Loucy (cell line): ENCODE measurements around the gene BRD8.

Experiments
- H2AFZ ChIP-seq: fragments of 200-600 bp; sonication (generic); 2 replicates; pipeline ENCODE4 v1.6.0; 2016; ENCODE audit warnings: antibody characterized with exemption, mild to moderate bottlenecking, low read length, moderate library complexity
- H3F3A ChIP-seq: fragments of 200-600 bp; 2 replicates; pipeline ENCODE4 v1.6.0; 2016; ENCODE audit warnings: antibody characterized with exemption, low read depth, mild to moderate bottlenecking
- H3K27me3 ChIP-seq: fragments of 200-600 bp; sonication (generic); 2 replicates; pipeline ENCODE4 v1.6.1; 2014; ENCODE audit warnings: low read length, mild to moderate bottlenecking; ENCODE audit not compliant: insufficient read depth, poor library complexity, severe bottlenecking
- H3K36me3 ChIP-seq: fragments of 200-600 bp; sonication (generic); 2 replicates; pipeline ENCODE4 v1.6.1; 2016; ENCODE audit warnings: low read length; ENCODE audit not compliant: insufficient read depth
- H3K4me1 ChIP-seq: fragments of 200-600 bp; sonication (generic); 2 replicates; pipeline ENCODE4 v1.5.1; 2014; ENCODE audit warnings: low read length, mild to moderate bottlenecking; ENCODE audit not compliant: insufficient read depth, poor library complexity, severe bottlenecking
- H3K4me2 ChIP-seq: fragments of 200-600 bp; sonication (generic); 2 replicates; pipeline ENCODE4 v1.6.0; 2014; ENCODE audit warnings: antibody characterized with exemption, low read length, low read depth, mild to moderate bottlenecking; ENCODE audit not compliant: poor library complexity, severe bottlenecking
- H3K4me3 ChIP-seq: fragments of 200-600 bp; sonication (generic); 2 replicates; pipeline ENCODE4 v1.5.1; 2014; ENCODE audit warnings: low read length, mild to moderate bottlenecking, mixed read lengths; ENCODE audit not compliant: poor library complexity, severe bottlenecking
- H3K79me2 ChIP-seq: fragments of 200-600 bp; sonication (generic); 2 replicates; pipeline ENCODE4 v1.6.1; 2014; ENCODE audit warnings: low read length; ENCODE audit not compliant: insufficient read depth
- H3K9ac ChIP-seq: fragments of 200-600 bp; sonication (generic); 2 replicates; pipeline ENCODE4 v1.6.0; 2014; ENCODE audit warnings: mild to moderate bottlenecking, low read depth, low read length, moderate library complexity; ENCODE audit not compliant: poor library complexity, severe bottlenecking
- H3K9me2 ChIP-seq: fragments of 200-600 bp; sonication (generic); replicated peaks from 2 replicates; pipeline ENCODE4 v1.6.1; 2016; ENCODE audit warnings: low read depth, low read length, mixed read lengths
- H3K9me3 ChIP-seq: fragments of 200-600 bp; sonication (generic); 2 replicates; pipeline ENCODE4 v1.6.1; 2014; ENCODE audit warnings: mild to moderate bottlenecking, antibody characterized with exemption, low read length, low read depth; ENCODE audit not compliant: insufficient read depth
- H4K20me1 ChIP-seq: fragments of 200-600 bp; sonication (generic); 2 replicates; pipeline ENCODE4 v1.6.0; 2014; ENCODE audit warnings: antibody characterized with exemption, low read length, mild to moderate bottlenecking; ENCODE audit not compliant: insufficient read depth, poor library complexity, severe bottlenecking
- EZH2phosphoT487 ChIP-seq: fragments of 200-600 bp; IDR thresholded peaks from 2 replicates; pipeline ENCODE4 v1.6.1; 2018; ENCODE audit warnings: antibody characterized with exemption, mild to moderate bottlenecking, moderate library complexity, borderline replicate concordance
- TF ChIP-seq, protein P1 (sequence below): fragments of 200-600 bp; sonication (generic); conservative IDR thresholded peaks from 2 replicates; pipeline ENCODE4 v1.5.1; 2014; ENCODE audit warnings: mild to moderate bottlenecking, antibody characterized with exemption, low read length

The BRD8 gene

DNA sequence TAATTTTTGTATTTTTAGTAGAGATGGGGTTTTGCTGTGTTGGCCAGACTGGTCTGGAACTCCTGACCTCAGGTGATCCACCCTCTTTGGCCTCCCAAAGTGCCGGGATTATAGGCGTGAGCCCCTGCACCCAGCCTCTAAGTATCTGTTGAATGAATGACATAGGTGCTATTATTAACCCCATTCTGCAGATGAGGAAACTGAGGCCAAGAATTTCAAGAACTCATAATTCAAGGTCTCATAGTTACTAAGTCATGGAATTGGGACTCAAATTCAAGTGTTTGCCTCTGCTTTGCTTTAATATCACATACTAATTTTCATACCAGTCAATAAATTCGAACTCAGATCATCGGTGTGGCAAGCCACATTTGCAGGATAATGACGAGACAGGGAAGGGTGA is 2.4 kb upstream of the BRD8 start:
- Histone ChIP-seq H2AFZ (no peak overlapping the region), H4K20me1 (peaks cover 28% of the 10 kb centered on the region), H3K79me2 (peaks cover 69% of the 10 kb centered on the region), H3K4me1 (peaks cover 24% of the 10 kb centered on the region), H3K9ac (peak overlapping the region; percentile 95), H3K9me2 (no peaks in the 10 kb centered on the region), H3K4me2 (peak overlapping the region; percentile 81), H3K4me3 (peak overlapping the region; percentile 87), H3K27me3 (no peaks in the 10 kb centered on the region), H3K36me3 (peaks cover 50% of the 10 kb centered on the region), H3F3A (no peaks in the 10 kb centered on the region), H3K9me3 (no peaks in the 10 kb centered on the region)
- TF ChIP-seq EZH2phosphoT487 = no peak
- TF ChIP-seq, protein P1, sequence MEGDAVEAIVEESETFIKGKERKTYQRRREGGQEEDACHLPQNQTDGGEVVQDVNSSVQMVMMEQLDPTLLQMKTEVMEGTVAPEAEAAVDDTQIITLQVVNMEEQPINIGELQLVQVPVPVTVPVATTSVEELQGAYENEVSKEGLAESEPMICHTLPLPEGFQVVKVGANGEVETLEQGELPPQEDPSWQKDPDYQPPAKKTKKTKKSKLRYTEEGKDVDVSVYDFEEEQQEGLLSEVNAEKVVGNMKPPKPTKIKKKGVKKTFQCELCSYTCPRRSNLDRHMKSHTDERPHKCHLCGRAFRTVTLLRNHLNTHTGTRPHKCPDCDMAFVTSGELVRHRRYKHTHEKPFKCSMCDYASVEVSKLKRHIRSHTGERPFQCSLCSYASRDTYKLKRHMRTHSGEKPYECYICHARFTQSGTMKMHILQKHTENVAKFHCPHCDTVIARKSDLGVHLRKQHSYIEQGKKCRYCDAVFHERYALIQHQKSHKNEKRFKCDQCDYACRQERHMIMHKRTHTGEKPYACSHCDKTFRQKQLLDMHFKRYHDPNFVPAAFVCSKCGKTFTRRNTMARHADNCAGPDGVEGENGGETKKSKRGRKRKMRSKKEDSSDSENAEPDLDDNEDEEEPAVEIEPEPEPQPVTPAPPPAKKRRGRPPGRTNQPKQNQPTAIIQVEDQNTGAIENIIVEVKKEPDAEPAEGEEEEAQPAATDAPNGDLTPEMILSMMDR = no peak

- H2AFZ ChIP-seq = no peak overlapping the region
Measured at GRCh38 chr5:138180183-138180782, 1.9 kb upstream of the BRD8 start.

DNA sequence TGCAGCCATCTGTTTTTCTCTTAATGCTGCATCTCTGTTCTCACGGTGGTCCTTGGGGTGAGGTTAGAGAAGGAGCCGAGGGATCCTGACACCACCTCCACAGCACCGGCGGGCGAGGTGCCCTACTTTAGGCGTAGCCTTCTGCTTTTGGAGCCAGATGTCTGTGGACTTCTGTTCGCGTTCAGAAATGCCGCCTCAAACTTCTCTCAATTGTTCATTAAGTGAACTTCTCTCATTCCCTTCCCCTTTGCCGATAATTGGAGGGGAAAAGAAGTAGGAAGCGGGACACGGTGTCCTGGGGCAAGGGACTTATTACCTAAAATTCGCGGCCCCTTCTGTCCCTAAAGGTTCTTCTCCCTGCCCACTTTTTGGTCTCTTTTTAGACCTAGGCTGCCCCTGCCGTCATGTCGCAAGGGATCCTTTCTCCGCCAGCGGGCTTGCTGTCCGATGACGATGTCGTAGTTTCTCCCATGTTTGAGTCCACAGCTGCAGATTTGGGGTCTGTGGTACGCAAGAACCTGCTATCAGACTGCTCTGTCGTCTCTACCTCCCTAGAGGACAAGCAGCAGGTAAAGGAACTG is 937 bp upstream of the BRD8 start:
- Histone ChIP-seq H3K9me2 (no peaks in the 10 kb centered on the region), H3K4me3 (peak overlapping the region; percentile 87), H4K20me1 (peaks cover 28% of the 10 kb centered on the region), H3F3A (no peaks in the 10 kb centered on the region), H2AFZ (peak overlapping the region; percentile 85), H3K4me1 (peaks cover 24% of the 10 kb centered on the region), H3K79me2 (peaks cover 82% of the 10 kb centered on the region), H3K9me3 (no peaks in the 10 kb centered on the region), H3K27me3 (no peaks in the 10 kb centered on the region), H3K4me2 (peak overlapping the region; percentile 81), H3K36me3 (peaks cover 38% of the 10 kb centered on the region), H3K9ac (peak overlapping the region; percentile 95)
- no peak for TF ChIP-seq EZH2phosphoT487
- TF ChIP-seq, protein P1 = no peak

More at GRCh38 chr5:138180183-138180782, 1.9 kb upstream of the BRD8 start:
- H3K4me1 ChIP-seq = peaks cover 24% of the 10 kb centered on the region
- H3K9ac ChIP-seq = peak overlapping the region; percentile 95
- H3K4me2 ChIP-seq = peak overlapping the region; percentile 81
- peak overlapping the region; percentile 87 for H3K4me3 ChIP-seq
- H3K9me3 ChIP-seq = no peaks in the 10 kb centered on the region
- H3K9me2 ChIP-seq = no peaks in the 10 kb centered on the region
- no peaks in the 10 kb centered on the region for H3K27me3 ChIP-seq
- peaks cover 44% of the 10 kb centered on the region for H3K36me3 ChIP-seq
- TF ChIP-seq, protein P1 = peak; percentile 76
- no peak for TF ChIP-seq EZH2phosphoT487
- H3F3A ChIP-seq = no peaks in the 10 kb centered on the region
- peaks cover 28% of the 10 kb centered on the region for H4K20me1 ChIP-seq
- H3K79me2 ChIP-seq = peaks cover 74% of the 10 kb centered on the region
